ENCODE data around the gene UBL4A.
A peak's percentile ranks its signal among the peaks of the same experiment; 100 is the strongest.

The UBL4A gene

DNA sequence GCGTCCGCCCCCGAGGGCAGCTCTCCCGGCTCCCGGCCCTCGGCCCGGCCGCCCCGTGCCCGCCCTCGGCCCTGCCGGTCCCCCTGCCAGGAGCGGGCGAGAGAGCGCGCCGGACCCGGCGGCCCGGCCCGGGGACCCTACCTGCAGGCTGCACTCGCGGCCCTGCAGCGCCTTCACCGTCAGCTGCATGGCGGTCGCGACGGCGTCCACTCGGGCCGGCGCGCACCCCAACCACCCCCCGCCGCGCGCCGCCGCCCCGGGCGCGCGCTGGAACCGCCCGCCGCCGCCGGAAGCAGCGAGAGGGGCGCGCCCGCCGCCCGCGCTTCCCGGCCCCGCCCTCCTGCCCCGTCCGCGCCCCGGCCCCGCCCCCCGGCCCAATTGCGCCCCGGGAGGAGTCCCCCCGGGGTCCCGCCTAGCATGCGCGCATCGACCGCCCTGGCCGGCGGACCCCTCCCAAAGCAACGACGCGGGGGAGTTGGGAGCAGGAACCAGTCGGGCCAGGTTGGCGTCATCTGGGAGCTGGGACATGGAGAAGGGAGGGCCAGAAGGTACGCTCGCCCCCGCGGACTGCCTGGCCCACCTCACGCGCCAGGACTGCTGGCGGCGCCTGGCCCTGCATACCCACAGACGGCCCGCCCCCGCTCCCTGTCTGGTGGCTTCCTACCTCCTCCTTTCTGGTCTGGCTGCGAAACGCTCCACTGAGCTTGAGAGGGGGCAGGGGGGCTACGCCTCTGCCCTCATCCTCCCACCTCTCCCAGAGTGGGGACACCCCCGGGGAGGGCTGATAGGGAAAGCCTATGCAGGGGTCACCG, at the start of gene UBL4A:
Gene UBL4A, minus strand, starts transcription at position 220 of the 812 bp plus-strand sequence. Its CDS starts 31 bp downstream, at position 189.
- DNase-seq, result peak; percentile 43 to 63

DNA sequence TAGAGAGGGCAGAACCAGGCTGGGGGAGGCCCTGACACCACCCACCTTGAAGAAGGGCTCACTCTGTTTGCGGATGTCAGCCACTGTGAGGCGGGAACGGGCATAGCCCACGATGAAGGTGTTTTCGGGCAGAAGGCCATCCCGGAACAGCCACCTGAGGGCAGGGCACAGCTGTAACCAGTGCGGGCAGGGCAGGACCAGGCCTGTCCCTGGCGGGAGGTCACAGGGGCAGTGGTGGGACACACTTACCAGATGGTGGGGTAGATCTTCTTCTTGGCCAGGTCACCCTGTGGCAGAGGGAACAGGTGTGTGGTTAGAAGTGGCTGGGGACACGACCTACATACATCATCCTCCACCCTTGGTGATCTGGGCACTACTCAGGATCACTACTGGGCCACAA, 49.5 kb upstream of the UBL4A start:
- DNase-seq, result no peak

DNA sequence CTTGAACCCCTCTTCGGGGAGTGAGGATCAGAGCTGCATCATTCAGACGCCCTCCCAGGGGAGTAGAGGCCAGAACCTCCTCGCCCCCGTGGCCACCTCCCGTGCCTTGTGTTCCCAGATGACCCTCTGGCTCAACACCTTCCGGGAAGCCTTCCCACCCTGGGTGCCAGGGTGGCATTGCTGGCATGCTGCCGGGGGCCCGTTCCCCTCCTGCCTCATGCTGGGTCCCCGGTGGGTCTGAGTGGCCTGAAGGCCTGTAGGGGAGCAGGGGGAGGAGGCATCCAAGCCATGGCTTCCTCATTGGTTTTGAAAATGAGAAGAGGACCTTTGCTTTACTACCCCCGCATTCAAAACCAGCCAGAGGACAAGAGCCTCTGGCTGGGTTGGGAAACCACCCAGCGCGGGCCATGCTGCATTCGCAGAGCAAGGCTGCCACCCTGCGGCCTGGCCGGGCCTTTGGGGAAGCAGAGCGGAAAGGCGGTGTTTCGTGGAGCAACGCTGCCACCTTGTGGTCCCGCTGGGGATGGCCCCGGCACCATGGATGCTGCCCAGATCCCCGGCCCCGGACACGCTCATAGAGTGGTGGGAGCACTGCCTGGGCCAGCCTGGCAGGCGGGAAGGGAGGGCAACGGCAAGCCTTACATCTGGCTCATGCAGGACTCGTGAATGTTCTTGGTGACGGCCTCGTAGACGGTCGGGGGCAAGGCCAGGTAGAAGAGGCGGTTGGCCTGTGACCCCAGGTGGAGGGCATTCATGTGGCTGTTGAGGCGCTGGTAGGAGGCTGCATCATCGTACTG, 48.3 kb upstream of the UBL4A start:
- DNase-seq, result peak; percentile 47 to 79

DNA sequence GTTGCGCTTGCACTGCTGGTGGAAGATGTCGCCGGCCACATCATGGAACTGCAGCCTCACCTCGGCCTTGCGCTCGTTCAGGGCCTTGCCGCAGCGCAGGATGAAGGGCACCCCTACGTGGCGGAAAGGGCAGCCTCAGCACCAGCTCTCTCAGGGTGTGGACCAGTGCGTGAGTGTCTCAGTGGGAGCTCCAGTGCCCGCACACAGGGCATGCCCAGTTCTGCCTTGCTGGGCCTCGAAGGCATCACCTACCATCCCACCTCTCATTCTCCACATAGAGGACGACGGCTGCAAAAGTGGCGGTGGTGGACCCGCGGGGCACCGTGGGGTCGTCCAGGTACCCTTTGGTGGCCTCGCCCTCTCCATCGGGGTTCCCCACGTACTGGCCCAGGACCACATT, 46.3 kb upstream of the UBL4A start:
- no peak for DNase-seq

DNA sequence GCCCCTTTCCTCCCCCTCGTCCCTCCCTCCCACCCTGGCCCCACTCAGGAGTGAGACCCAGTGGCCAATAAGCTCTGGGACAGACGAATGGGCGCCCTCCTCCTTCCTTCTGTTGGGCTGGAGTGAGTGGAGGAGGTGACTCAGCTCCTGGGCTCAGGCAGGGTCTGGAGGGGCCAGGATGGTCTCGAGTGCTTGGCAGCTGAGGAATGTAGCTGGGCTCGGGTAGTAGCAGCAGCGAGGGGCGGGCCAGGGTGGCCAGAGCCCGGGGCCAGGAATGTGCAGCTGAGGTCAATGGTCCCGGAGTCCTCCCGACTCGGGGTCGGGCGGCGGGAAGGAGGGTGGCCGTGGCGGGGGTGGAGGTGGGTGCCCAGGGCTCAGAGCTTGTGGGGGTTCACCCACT, 45.2 kb upstream of the UBL4A start:
- DNase-seq, result no peak

DNA sequence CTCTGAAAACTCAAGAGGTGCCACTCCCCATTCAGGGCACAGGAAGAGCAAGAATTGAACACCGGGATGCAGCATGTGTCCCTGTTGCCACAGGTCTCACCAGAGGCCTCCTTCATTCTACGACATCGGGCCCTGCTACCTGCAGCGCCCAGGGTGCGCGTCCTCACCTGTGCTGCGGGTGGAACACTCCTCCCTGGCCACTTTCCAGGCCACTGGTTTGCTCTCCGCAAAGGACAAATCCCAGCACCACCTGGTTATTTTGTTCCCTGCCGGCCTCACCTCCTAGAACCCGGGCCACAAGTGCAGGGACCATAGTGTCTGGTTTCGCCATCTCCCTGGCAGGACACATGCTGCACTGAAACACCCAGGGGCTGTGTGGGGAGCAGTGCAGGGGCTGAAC, 43.9 kb upstream of the UBL4A start:
- DNase-seq, result no peak

DNA sequence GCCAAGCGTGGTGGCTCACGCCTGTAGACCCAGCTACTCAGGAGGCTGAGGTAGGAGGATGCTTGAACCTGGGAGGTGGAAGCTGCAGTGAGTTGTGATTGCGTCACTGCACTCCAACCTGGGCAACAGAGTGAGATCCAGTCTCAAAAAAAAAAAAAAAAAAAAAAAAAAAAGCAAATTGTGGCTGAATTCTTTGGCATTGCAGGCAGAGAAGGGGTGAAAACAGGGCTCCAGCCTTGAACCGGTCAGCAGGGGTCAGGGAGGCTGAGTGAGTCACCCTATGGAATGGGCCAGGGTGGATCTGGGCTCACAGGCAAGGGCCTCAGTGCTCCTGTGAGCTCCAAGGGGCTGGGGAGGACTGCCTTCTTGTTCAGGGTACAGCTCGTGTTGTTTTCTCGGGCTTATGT, 42.8 kb upstream of the UBL4A start:
- no peak for DNase-seq

DNA sequence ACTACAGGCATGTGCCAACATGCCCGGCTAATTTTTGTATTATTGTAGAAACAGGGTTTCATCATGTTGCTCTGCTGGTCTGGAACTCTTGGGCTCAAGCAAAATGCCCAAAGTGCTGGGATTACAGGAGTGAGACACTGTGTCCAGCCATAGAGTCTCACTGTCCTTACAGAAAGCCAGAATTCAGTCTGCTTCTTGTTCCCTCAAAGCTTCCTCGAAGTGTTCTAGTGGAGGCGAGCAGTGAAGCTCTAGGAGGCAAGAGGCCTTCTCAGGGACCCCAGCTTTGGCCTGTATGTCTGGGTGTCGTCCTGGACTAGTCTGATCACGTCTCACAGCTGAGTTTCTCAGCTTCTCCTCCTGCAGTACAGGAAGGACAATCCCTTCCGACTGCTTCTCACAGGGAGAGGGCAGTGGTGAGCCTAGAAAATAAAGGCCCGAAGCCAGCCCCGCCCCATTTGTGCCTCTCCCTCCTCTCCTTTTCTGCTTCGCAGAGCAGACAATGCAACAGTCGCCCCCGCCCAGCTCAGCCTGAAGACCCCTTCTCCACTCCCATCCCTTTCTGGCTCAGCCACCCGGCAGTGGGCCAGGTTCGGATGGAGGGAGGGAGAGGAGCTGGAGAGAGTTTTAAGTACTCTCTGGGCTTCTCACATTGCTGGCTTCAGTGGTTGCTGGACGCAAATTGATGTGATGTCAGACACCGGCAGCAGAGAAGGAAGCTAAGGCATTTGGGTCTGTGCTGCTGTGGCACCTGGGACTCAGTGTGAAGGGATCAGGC, 40.7 kb upstream of the UBL4A start:
- DNase-seq, result peak; percentile 45 to 73

DNA sequence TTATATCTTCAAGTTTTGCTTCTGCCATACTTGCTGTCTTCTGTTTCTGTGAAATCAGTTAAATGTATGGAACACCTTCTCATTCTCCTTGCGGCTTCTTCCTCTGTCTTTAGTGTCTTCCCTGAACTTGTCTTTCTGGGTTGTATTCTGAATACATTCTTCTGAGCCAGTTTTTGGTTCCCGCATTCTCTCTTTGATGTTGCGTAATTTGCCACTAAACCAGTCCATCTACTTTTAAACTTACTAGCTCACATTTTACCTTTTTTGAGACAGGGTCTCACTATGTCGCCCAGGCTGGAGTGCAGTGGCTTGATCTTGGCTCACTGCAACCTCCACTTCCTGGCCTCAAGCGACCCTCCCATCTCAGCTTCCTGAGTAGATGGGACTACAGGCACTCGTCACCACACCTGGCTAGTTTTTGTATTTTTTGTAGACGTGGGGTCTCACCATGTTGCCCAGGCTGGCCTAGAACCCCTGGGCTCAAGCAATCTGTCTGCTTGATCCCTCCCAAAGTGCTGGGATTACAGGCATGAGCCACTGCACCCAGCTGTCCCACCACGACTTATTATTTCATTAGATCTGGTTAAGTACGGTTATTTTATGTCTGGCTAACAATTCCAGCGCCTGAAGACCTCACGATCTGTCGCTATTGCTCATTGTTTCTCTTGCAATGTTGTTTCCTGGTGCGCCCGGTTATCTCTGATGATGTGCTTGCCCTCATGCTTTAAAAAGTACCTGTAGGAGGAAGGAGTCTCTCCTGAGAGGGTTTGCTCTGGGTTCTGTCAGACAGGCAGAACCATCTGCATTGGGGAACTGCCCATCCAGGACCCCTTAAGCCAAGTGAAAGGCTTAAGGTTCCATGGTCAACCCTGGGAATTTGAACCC, 39.4 kb upstream of the UBL4A start:
- no peak for DNase-seq

DNA sequence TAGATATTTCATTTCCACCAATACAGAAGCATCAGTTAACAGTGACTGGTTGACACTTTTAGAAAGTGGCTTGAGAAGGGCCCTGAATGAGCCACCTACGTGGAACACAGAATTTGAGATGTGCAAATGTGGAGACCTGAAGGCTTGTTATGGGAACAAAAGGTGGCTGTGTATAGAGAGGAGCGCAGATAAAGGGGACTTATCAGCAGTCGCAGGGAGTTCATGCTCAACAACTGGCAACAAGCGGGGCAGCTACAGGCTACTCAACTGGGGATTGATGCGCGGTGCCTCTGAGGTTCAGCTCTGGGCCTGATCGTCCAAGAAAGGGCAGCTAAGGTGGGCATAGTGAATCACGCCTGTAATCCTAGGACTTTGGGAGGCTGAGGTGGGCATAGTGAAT, 33.0 kb upstream of the UBL4A start:
- DNase-seq, result no peak

DNA sequence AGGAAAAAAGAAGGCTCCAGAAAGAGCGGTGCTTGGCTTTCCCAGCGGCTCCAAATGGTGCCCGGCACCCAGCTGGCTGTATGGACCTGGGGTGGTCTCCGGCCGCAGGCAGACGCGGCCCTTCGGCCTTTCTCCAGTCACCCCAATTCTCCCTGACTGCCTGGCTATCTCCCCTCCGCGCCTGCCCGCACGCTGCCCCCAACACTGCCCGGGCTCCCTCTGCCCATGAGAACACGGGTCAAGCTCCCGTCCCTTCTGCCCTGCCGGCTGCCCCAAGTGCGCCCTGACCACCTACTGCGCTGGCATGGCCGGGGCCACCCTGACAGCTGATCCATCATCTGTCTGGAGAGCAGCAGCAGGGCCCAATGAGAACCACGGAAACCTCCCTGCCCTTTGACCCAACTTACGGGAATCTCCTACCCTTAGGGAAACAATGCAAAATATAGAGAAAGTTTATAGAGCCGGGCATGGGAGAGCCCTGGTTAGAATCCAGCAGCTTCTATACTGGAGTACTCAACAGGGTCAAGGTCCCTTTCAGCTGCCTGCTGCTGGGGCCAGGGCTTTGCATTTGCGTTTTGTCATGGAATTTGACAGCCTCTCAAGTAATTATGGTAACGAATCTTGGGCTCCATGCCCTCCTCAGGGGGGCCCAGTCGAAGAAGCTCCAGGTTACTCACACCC, 30.8 kb upstream of the UBL4A start:
- DNase-seq, result no peak

DNA sequence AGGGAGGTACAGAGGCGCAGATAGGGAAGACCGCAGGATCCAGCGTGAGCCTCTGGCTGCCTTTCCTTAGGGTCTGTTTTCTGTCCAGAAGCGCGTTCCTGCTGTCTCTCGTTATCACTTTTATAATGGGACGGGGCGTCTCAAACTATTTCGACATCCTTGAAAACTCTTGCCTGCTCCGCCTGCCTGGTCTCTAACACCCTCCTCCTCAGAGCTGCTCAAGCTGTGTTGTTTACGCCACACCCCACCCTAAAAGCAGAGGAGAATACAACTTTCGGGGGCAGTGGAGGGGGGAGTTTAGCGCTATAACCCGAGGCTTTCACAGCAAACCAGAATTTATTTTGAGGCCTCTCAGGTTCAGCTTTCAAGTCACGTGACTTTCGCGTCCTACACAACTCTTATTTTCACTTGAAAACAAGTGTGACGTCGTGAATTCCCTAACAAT, 30.3 kb upstream of the UBL4A start:
- DNase-seq, result no peak

DNA sequence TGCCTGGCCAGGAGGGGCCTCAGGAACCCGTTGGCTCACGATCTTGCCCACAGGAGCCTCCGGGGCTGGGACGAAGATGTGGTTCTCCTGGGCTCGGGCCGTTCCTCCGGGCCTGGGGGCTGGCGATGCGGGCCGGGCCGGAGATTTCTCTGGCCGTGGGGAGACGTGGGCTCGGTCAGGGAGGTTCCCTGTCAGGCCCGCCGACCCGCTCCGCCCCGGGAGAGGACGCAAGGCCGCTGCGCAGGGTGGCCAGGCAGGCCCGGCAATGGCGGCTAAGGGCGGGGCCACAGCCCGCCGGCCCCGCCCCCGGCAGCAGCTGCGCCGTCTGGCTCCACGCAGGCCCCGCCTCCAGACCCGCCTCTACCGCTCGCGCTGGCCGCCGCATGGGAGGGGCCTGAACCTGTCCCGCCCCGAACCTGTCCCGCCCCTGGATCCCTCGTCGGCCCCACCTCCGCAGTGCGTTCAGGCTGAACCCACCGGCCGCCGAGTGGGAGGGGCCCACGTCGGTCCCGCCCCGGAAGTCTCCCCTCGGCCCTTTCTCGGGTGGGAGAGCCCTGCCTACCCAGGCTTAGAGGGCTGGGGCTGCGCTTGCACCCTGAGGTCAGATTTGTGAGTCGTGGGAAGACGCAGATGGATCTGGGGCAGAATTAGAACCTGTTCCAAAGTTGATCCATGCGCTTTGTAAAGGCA, 29.7 kb upstream of the UBL4A start, which contains the start of gene FAM3A:
Gene FAM3A, minus strand, starts transcription at position 267 of the 690 bp plus-strand sequence. CDS start 460 bp downstream, outside the sequence.
- peak; percentile 87 to 91 for DNase-seq

DNA sequence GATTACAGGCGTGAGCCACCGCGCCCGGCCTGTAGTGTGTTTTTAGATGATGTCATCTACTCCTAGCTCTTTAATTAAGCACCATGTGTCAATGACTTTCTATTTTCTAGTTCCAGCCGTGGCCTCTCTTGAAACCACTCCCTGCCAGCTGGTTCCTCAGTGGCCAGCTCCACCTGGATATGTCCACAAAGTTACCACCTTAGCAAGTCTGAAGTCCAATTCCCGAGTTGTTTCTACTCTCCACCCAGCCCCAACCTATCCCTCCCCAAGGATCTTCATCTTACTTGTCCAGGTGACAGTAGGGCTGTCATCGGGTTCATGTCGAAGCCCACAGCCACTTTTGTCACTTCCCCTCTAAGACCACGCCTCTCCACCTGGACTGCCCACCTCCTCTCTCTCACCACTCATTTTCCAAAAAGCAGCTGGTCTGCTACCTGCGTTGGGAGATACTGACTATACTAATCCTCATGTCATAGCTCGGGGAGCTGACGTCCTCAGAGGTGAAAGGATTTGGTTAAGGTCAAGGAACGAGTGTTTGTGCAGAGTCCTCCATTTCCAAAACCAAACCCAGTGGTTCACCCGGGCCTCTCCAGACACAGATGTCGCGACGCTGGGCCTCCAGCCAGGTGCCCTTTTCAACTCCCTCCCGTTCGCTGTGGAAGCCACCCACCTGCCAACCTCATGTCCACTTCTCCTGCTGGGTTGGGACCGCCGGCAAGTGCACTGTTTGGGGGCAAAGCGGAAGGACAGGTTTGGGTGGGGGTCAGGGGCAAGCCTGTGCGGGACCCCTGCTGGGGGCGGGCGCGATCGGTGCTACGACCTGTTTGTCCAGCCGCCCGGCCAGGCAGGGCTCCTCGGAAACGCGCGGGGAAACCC, 28.9 kb upstream of the UBL4A start:
- DNase-seq, result peak in 1 of 2 experiments; percentile 54

DNA sequence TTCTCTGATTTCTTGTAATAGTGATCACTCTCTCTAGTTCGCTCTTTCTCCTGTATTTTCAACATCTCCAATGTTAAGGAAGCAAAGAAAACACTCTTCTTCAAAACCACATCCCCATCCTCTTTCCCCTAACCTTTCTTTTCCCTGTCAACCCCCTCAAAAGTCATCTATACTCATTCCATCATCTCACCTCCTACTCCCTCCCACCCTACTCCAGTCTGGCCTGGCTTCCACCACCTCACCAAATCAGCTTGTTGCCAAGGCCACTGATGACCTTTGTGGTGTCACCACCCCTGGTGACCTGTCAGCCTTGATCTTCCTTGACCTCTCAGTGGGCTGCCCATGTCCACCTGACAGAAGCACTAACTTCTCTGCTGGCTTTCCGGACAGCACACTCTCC, 27.3 kb upstream of the UBL4A start:
- no peak for DNase-seq

DNA sequence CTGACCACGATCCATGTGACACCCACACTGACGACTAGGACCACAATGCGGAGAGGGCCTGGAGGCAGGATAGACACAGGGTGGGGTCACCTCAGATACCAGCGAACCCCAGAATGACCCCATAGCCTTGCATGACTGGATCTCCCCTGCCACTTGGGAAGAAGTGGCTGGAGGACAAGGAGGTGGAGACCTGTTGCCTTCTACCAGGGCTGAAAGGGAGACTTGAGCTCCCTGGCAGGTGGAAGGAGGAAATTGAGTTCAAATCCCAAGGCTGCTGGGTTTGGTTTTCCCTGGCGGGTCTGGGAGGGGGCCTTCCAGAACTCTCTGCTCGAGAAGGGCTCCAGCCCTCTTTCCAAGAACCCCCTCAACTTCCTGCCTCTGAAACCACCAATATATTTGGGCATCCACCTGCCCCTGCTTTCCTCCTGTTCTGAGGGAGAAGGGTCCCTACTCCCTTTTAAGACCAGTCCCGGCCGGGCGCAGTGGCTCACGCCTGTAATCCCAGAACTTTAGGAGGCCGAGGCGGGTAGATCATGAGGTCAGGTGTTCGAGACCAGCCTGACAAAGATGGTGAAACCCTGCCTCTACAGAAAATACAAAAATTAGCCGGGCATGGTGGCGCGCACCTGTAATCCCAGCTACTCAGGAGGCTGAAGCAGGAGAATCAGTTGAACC, 26.6 kb upstream of the UBL4A start:
- DNase-seq, result no peak

DNA sequence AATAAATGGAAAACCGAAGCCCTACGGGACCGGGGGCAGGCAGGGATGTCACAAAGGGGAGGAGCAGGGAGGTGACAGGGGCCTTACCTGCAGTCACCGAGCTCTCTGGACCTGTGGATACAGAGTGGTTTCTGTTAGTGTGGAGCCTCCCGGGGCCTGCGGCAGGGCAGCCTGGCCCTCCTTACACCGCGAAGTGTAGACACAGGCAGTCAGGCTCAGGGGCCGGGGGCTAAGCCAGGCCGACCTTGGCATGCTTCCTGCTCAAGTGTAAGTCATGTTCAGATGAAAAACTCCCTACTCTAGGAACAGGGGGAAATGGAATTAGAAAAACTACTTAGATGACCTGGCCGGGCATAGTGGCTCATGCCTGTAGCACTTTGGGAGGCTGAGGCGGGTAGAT, 25.3 kb upstream of the UBL4A start:
- no peak for DNase-seq

DNA sequence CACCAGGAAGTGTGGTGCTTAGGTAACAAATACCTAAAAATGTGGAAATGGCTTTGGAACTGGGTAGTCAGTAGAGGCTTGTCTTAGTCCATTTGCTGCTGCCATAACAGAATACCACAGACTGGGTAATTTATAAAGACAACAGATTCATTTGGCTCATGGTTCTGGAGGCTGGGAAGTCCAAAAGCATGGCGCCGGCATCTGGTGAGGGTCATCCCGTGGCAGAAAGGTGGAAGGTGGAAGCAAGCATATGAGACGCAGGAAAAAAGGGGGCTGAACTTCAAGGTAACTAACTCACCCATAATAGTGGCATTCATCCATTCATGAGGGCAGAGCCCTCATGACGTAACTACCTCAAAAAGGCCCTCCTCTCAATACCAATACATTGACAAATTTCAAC, 23.0 kb upstream of the UBL4A start:
- DNase-seq, result no peak

DNA sequence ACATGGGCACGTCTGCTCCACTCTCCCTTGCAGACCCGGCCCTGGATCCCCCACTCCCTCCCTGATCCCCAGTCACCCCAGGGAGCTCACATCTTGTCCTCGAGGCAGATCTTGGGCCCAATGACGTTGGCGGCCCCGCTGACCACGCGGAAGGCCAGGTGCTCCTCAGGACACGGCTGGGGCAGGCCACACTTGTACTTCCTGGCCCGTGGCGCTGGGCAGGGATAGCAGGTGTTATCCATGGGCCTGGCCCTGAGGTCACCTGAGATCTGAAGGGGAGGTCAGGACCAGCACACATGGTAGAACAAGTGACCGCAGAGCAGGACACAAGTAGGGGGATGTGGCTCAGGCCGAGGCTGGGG, 21.9 kb upstream of the UBL4A start:
- no peak for DNase-seq
